ENCODE results near the gene MAP7D2. TPM values are rescaled to one million over a fixed set of nuclear protein-coding genes. Genes with fewer than 3 reads are reported as not detected.
"Not testable (repeated sequence)": the region's sequence is repeated elsewhere in the genome, so short reads cannot be mapped to it uniquely, and the experiment has no call there.

MAP7D2 gene
- total RNA-seq: 0.09 and 0.17 TPM in 2 replicates

GRCh38 chrX:20116577-20117240, at the start of gene MAP7D2:
Gene MAP7D2, minus strand, starts transcription at chrX:20116907. Its CDS starts 28 bp downstream, at chrX:20116879.
- DNase-seq: no peak

GRCh38 chrX:20162516-20162915, 45.8 kb upstream of the MAP7D2 start:
- not testable (repeated sequence) for DNase-seq

- DNase-seq: no peak
Observed at GRCh38 chrX:20159797-20160385, 43.2 kb upstream of the MAP7D2 start.

GRCh38 chrX:20151689-20152088, 35.0 kb upstream of the MAP7D2 start:
- no peak for DNase-seq

- DNase-seq: no peak
Observed at GRCh38 chrX:20149326-20149725, 32.6 kb upstream of the MAP7D2 start.

- DNase-seq: no peak
Observed at GRCh38 chrX:20147561-20147960, 30.9 kb upstream of the MAP7D2 start.

- DNase-seq: peak; percentile 88
Observed at GRCh38 chrX:20144491-20144890, 27.8 kb upstream of the MAP7D2 start.

GRCh38 chrX:20143561-20143960, 26.9 kb upstream of the MAP7D2 start:
- DNase-seq: no peak

- no peak for DNase-seq
Observed at GRCh38 chrX:20143111-20143510, 26.4 kb upstream of the MAP7D2 start.

GRCh38 chrX:20141281-20142220, 24.8 kb upstream of the MAP7D2 start, which contains the start of gene EIF1AX:
Gene EIF1AX, minus strand, starts transcription at chrX:20141838. Its CDS starts 198 bp downstream, at chrX:20141640.
- peak; percentile 97 for DNase-seq

- peak; percentile 17 for DNase-seq
Observed at GRCh38 chrX:20140420-20140819, 23.7 kb upstream of the MAP7D2 start.

GRCh38 chrX:20139966-20140365, 23.3 kb upstream of the MAP7D2 start:
- no peak for DNase-seq

GRCh38 chrX:20135944-20136343, 19.2 kb upstream of the MAP7D2 start:
- no peak for DNase-seq

- no peak for DNase-seq
Observed at GRCh38 chrX:20132666-20133065, 16.0 kb upstream of the MAP7D2 start.

- DNase-seq: no peak
Observed at GRCh38 chrX:20130357-20130756, 13.7 kb upstream of the MAP7D2 start.

GRCh38 chrX:20129547-20129946, 12.8 kb upstream of the MAP7D2 start:
- DNase-seq: no peak

- DNase-seq: no peak
Observed at GRCh38 chrX:20128670-20129069, 12.0 kb upstream of the MAP7D2 start.

- not testable (repeated sequence) for DNase-seq
Observed at GRCh38 chrX:20127440-20127839, 10.7 kb upstream of the MAP7D2 start.

GRCh38 chrX:20126833-20127232, 10.1 kb upstream of the MAP7D2 start:
- not testable (repeated sequence) for DNase-seq

GRCh38 chrX:20124964-20125363, 8.3 kb upstream of the MAP7D2 start:
- no peak for DNase-seq

GRCh38 chrX:20118065-20118824, 1.5 kb upstream of the MAP7D2 start:
- no peak for DNase-seq

- DNase-seq: no peak
Observed at GRCh38 chrX:20116087-20116576, 575 bp downstream of the MAP7D2 start.
